Left ventricle myocardium inferior (tissue), 1 donor: ENCODE measurements around the gene UBAP2. TPM values are rescaled to one million over a fixed set of nuclear protein-coding genes. Genes with fewer than 3 reads are reported as not detected.

Experiments
- DNase-seq: peaks from one replicate; pipeline ENCODE4 v3.0.0-alpha.2; 2020
- H3K27ac ChIP-seq: fragments of 200-600 bp; replicated peaks from 2 replicates; pipeline ENCODE4 v1.8.0; 2021
- H3K27me3 ChIP-seq: fragments of 200-600 bp; 2 replicates; pipeline ENCODE4 v1.8.0; 2021; ENCODE audit warnings: low read depth
- H3K36me3 ChIP-seq: fragments of 200-600 bp; 2 replicates; pipeline ENCODE4 v1.8.0; 2021
- H3K4me1 ChIP-seq: fragments of 200-600 bp; 2 replicates; pipeline ENCODE4 v1.8.0; 2021
- H3K4me3 ChIP-seq: fragments of 200-600 bp; 2 replicates; pipeline ENCODE4 v1.8.0; 2021; ENCODE audit warnings: mild to moderate bottlenecking, moderate library complexity
- H3K9me3 ChIP-seq: fragments of 200-600 bp; replicated peaks from 2 replicates; pipeline ENCODE4 v1.8.0; 2021
- CTCF ChIP-seq: fragments of 200-600 bp; IDR thresholded peaks from 2 replicates; pipeline ENCODE4 v1.8.0; 2021; ENCODE audit warnings: antibody characterized with exemption, mild to moderate bottlenecking, borderline replicate concordance
- intact Hi-C: fragments of 100-400 bp; cut with micrococcal nuclease; formaldehyde crosslinking; loops from one replicate; pipeline ENCODE4 v1.11.0; 2022
- total RNA-seq: library from RNA; stranded (reverse); fragmentation: NEBNext Ultra II Directional; extraction: Animal tissue kit (Norgen Biotek cat#: 25700); gene quantifications from one replicate; pipeline ENCODE4 v1.2.1, GENCODE V29; 2021
- donor health status: DM: no; HTN: yes; CAD: no; lungs with severe emphysema.

Gene UBAP2
- total RNA-seq, 1 donor from 2014 or later, result 26.4 TPM

- H3K9me3 ChIP-seq, result no peaks in the 10 kb centered on the region
- intact Hi-C loops, result no loop called here
- H3K36me3 ChIP-seq, result peaks cover 81% of the 10 kb centered on the region
- no peak overlapping the region for H3K4me3 ChIP-seq
- H3K4me1 ChIP-seq, result peaks cover 14% of the 10 kb centered on the region
- no peaks in the 10 kb centered on the region for H3K27me3 ChIP-seq
- no peak overlapping the region for H3K27ac ChIP-seq
- TF ChIP-seq CTCF, result no peak
- DNase-seq, result no peak
Measured at GRCh38 chr9:33932078-33932807, 116.4 kb downstream of the UBAP2 start.

DNA sequence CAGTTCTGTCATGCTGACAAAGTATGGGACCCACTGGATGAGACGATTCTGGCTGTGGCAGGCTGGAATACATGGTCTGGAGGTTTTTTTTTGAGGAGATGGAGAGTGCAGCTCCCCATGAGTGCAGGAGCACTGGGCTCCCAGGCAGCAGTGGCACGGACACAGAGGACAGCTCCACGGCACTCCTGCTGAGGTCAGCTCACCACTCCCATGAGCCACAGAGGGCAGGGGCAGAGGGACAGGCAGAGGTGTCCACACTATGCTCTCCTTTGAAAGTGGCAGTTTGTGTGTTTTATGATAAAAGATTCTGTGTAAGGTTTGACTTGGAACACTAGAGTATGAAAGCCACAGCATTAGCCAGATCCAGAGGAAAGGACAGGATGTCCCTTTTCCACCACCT is 117.4 kb downstream of the UBAP2 start:
- no peak for DNase-seq
- intact Hi-C loops, result no loop called here
- H3K36me3 ChIP-seq, result peaks cover 81% of the 10 kb centered on the region
- no peak overlapping the region for H3K27ac ChIP-seq
- H3K27me3 ChIP-seq, result no peaks in the 10 kb centered on the region
- H3K9me3 ChIP-seq, result no peaks in the 10 kb centered on the region
- peaks cover 18% of the 10 kb centered on the region for H3K4me1 ChIP-seq
- TF ChIP-seq CTCF, result no peak
- H3K4me3 ChIP-seq, result no peak overlapping the region

DNA sequence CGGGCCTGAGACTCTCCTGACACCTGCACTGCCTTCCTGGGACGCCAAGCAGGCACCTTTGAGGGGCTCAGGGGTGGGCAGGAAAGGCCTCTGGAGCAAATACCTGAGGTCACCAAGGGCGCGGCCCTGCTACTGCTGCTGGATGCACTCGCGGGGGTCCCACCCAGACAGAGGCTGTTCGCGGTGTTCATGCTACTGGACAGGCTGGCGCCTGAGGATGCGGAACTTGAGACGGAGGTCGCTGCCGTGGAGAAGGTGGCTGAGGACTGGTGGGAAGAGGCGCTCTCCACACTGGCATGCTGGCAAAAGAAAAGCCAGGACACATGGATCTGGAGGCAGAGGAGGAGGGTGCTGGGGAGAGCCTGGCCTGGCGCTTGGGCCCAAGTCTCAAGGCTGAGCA is 121.0 kb downstream of the UBAP2 start:
- no peaks in the 10 kb centered on the region for H3K27me3 ChIP-seq
- intact Hi-C loops, result no loop called here
- no peak for TF ChIP-seq CTCF

GRCh38 chr9:33926746-33927485 is 121.8 kb downstream of the UBAP2 start:
- no peak for DNase-seq
- H3K4me1 ChIP-seq, result peaks cover 34% of the 10 kb centered on the region
- no peak overlapping the region for H3K27ac ChIP-seq
- no peak for TF ChIP-seq CTCF
- peaks cover 72% of the 10 kb centered on the region for H3K36me3 ChIP-seq
- intact Hi-C loops, result no loop called here
- no peaks in the 10 kb centered on the region for H3K27me3 ChIP-seq
- H3K4me3 ChIP-seq, result no peak overlapping the region
- no peaks in the 10 kb centered on the region for H3K9me3 ChIP-seq

More for the DNA sequence above, 121.0 kb downstream of the UBAP2 start:
- no peak overlapping the region for H3K27ac ChIP-seq
- H3K9me3 ChIP-seq, result no peaks in the 10 kb centered on the region
- peaks cover 41% of the 10 kb centered on the region for H3K4me1 ChIP-seq
- no peak for DNase-seq
- peaks cover 72% of the 10 kb centered on the region for H3K36me3 ChIP-seq
- no peak overlapping the region for H3K4me3 ChIP-seq

DNA sequence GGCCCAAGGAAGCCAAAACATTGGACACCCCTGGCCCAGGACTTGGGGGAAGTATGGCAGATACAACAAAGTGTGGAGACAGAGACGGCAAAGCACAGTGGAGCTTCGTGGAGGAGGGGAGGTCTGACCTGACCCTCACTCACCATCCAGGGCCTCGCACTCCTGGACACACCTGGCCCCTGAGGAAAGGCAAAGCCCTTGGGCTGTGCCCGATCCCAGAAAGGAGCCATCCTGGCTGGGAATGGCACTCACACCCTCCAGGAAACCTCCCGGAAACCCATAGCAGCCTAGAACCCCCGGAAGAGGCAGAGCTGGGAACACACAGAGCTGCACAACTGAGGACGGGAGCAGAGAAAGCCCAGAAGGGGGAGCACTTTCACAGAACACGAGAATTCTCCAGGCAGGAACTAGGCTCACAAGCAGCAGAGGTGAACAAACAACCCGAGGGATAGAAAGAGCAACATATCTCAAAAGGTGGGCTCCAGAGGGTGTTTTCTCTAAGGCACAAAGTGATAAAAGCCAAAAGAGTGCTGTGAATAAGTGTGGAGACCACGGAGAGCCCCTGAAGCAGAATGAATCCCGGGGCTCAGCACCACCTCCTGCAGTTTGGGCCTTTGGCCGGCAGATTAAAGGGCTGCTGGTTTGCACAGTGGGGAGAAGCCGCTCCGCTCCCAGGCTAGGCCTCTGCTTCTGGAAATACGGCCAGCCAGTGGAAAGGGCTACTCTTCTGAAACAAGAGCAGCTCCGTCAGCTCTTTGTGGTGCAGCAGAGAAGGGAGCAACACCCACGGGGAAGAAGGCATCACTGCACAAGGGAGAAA is 123.5 kb downstream of the UBAP2 start:
- Histone ChIP-seq H3K36me3 (peaks cover 66% of the 10 kb centered on the region), H3K4me3 (no peak overlapping the region), H3K27me3 (no peaks in the 10 kb centered on the region), H3K27ac (peak overlapping the region; percentile 30), H3K4me1 (peaks cover 43% of the 10 kb centered on the region), H3K9me3 (no peaks in the 10 kb centered on the region)
- peak; percentile 77 for TF ChIP-seq CTCF
- intact Hi-C loops, result no loop called here
- DNase-seq, result peak; percentile 38
